K562 treated with DMSO at 1 percent for 12 hours (cell line): ENCODE measurements around the gene TTBK1. TPM values are rescaled to one million over a fixed set of nuclear protein-coding genes. Genes with fewer than 3 reads are reported as not detected.

Source experiments
- total RNA-seq: library from RNA; unstranded; fragments of 300-600 nt; gene quantifications from 2 replicates; pipeline ENCODE4 v1.2.3, GENCODE V29; 2022; ENCODE audit not compliant: insufficient read depth

Gene TTBK1
- not detected in 2 replicates for total RNA-seq

DNA sequence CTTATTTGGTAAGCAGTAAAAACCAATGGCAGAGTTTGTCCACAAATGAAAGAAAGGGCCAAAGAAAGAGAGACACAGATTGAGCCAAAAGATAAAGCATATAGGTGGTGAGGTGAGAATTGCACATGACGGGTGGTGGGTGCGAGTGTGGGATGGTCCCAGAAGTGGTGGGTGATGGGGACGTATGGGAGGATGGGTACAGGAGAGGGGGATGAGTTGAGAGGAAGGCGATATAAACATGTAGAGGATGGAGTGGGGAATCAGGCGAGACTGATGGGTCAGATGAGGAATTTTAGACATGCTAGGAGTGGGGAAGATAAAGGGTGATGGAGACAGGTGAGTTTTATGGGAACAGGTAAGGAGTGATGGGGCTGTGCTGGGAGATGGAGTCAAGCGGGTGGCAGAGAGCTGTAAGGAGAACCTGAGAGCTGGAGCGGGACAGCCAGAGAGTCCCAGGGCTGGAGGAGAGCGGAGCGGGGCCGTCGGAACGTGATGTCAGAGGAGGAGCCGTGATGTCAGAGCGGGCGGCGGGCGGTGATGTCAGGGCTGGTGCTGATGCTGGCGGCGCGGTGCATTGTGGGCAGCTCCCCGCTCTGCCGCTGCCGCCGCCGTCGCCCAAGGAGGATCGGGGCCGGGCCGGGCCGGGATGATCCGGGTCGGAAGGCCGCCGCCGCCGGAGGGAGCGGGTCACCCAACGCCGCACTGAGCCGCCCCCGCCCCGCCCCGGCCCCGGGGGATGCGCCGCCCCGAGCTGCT is at the start of gene TTBK1:
TTBK1 (plus strand) TSS at position 574 of the 756 bp plus-strand sequence. CDS start 3,180 bp downstream, outside the sequence.

DNA sequence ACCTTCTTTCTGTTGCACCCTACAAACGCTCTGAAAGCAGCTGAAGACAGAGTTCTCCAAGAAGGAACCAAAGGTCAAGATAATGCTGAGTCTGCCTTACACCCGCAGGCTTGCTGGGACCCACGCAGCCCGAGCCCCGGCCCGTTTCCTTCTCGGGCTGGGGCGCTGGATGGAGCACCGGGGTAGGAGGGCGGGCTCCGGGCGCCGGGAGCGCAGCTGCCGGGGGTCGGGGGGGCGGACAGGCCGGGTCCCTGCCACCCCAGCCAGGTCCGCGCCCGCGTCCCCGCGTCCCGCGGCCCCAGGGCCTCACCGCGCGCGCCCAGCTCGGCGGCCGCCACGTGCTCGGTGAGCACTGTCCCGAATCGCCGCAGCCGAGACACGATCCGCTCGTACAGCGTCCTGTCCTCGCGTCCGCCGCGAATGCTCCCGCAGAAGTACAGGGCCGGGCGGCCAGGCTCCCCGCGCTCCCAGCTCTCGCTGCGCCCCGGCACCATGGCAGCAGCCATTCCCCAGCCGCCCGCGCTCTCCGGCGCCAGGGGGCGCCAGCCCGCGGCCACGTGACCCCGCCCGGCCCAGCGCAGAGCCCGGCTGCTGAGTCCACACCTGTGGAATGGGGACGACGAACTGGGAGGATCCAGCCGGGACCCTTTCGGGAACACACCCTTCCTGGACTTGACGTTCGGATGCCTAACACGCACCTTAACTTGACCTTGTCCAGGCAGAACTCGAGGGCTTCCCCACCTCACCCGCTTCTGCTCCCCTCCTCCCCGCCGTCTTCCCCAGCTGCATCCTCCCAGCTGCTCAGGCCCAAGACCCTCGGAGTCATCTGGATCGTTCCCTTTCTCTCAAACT is 14.1 kb upstream of the TTBK1 start, which contains the start of gene DNPH1:
DNPH1 (minus strand) TSS at position 531 of the 852 bp plus-strand sequence; CDS start at position 506, 25 bp downstream.

DNA sequence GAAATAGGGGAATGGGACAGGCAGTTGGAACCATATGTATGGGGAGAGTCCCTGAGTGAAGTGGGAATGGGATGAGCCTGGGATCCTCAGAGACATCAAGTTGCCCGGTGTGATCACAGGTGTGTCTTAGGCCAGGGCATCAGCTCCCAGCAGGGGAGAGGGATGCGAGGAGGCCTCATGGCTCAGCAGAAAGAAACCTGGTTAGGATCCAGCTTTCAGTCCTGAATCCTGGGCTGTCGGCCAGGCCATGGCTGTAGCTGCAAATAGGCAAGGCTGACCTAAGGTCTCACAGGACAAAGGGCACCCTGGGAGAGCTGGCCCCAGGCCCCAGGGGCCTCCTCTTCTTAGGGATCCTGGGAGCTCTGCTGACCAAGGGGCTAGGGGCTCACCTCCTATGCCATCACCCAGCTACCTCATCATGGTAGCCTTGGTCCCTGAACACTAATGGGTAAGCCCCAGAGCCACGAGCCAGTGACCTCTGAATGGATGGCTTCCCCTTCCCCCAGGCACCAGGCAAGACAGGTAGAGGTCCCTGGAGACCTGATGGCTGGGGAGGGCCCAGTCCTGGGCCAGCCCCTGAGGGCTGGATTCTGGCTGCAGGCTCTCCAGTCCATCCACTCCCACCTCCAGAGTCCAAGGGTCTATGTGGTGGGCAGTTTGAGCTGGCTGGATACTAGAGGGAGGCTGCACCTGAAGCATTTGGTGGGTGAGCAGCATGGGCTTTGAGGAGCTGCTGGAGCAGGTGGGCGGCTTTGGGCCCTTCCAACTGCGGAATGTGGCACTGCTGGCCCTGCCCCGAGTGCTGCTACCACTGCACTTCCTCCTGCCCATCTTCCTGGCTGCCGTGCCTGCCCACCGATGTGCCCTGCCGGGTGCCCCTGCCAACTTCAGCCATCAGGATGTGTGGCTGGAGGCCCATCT is 54.6 kb downstream of the TTBK1 start, which contains the start of gene SLC22A7:
SLC22A7 (plus strand) TSS at position 617 of the 921 bp plus-strand sequence; CDS start at position 716, 99 bp downstream.

DNA sequence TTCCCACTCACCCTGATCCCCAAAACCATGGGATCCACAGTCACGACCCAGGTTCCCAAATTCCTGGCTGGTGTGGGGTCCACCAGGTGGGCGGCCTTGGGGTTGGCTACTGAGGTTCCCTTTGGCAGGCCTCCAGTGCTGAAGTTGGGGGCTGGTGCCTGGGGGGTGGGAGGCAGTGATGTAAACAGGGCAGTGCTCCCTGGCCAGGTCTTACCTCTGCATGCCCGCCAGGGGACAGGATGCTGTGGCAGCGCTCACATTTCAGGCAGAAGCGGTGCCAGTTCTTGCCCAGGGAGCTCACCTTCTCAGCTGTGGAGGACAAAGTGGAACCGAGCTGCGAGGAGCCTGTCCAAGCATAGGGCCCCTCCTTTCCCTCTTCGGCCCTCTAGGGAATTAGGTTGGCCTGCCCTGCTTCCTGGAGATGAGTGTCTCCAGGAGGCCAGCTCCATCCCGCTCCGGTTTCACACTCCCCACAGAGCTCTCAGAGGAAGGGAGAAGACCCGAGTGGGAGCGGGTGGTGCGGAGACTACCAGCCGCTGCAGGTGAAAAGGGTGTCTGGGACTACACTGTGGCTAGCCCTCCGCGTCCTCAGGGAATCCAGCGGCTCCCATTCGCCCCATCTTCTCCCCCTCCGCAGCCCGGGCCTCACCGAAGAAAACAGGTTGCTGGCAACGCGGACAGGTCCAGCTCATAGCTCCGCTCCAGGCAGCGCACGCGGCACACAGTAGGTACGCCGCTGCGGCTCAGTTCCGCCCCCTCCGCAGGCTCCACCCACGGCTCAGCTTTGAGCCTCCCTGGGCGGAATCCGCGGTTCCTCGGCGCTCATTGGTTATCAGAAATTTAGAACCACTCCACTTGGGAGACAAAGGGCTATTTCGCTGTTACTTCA is 65.1 kb downstream of the TTBK1 start, which contains the start of gene CRIP3:
CRIP3 (minus strand) TSS at position 726 of the 889 bp plus-strand sequence; CDS start at position 692, 34 bp downstream.

Other genes starting within 250 kb of the TTBK1 start
- 103 and 123 TPM in 2 replicates for gene MEA1, start 229.5 kb upstream of the TTBK1 start, total RNA-seq
- gene KLHDC3, start 229.2 kb upstream of the TTBK1 start, total RNA-seq, result 176 and 182 TPM in 2 replicates
- 89.7 and 118 TPM in 2 replicates for gene RRP36, start 221.9 kb upstream of the TTBK1 start, total RNA-seq
- 19.4 and 31.7 TPM in 2 replicates for gene CUL7, start 189.6 kb upstream of the TTBK1 start, total RNA-seq
- gene MRPL2, start 184.0 kb upstream of the TTBK1 start, total RNA-seq, result 113 and 127 TPM in 2 replicates
- gene KLC4, start 183.8 kb upstream of the TTBK1 start, total RNA-seq, result 22.5 and 34.5 TPM in 2 replicates
- gene PTK7, start 167.2 kb upstream of the TTBK1 start, total RNA-seq, result 9.1 and 16.9 TPM in 2 replicates
- 23.4 and 33.8 TPM in 2 replicates for gene SRF, start 72.2 kb upstream of the TTBK1 start, total RNA-seq
- 17.5 and 22.0 TPM in 2 replicates for gene CUL9, start 61.3 kb upstream of the TTBK1 start, total RNA-seq
- 185 and 274 TPM in 2 replicates for gene DNPH1, start 14.0 kb upstream of the TTBK1 start, total RNA-seq
- not detected in 2 replicates for gene SLC22A7, start 54.8 kb downstream of the TTBK1 start, total RNA-seq
- gene CRIP3, start 65.3 kb downstream of the TTBK1 start, total RNA-seq, result 1.3 TPM in 1 of 2 replicates, not detected in the other
- 5.9 and 28.7 TPM in 2 replicates for gene ZNF318, start 126.2 kb downstream of the TTBK1 start, total RNA-seq
- gene ABCC10, start 184.1 kb downstream of the TTBK1 start, total RNA-seq, result 12.4 and 39.0 TPM in 2 replicates
- gene DLK2, start 212.1 kb downstream of the TTBK1 start, total RNA-seq, result 1.0 TPM in 2 replicates
- gene TJAP1, start 234.1 kb downstream of the TTBK1 start, total RNA-seq, result 32.2 and 46.2 TPM in 2 replicates